GDM1 (cell line): ENCODE results near the gene EXOC6B.

ENCODE experiments used
- DNase-seq: peaks from one replicate; lab custom pipeline; 2025; lab: John Stamatoyannopoulos, UW

EXOC6B gene

DNA sequence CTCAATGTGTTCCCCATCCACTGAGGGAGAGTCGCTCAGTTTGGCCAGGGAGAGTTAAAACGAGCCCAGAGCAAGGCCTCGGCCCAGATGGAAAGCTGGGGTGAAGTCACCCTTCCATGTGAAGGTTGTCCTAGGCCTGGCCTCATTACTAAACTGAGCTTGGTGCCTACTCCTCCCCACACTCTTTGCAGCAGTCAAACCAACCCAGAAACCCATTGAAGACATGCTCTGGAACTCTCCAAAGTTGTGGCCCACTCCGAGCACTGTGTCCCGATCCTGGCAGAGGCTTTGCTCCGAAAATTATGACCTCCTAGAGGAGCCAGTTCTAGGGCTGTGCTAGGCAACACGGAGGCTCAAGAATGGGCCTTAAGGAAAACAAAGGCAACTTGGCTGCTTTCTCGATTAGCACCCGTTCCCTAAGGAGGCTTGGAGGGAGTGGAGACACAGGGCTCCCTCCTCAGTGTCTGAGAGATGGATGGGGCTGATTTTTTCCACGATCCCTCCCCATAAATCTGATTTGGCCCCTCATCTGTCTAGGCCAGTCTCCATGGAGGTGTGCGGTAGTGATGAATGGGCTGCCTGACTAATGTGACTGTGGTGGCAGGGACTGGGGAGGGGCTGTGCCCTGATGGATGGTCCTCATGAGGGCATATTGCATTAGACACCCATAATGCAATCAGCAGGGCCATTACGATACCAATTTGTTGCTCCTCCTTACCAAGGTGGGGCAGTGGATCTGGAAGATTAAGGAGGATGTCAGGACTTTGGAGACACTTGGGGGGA lies 666.4 kb downstream of the EXOC6B start:
- DNase-seq: no peak

DNA sequence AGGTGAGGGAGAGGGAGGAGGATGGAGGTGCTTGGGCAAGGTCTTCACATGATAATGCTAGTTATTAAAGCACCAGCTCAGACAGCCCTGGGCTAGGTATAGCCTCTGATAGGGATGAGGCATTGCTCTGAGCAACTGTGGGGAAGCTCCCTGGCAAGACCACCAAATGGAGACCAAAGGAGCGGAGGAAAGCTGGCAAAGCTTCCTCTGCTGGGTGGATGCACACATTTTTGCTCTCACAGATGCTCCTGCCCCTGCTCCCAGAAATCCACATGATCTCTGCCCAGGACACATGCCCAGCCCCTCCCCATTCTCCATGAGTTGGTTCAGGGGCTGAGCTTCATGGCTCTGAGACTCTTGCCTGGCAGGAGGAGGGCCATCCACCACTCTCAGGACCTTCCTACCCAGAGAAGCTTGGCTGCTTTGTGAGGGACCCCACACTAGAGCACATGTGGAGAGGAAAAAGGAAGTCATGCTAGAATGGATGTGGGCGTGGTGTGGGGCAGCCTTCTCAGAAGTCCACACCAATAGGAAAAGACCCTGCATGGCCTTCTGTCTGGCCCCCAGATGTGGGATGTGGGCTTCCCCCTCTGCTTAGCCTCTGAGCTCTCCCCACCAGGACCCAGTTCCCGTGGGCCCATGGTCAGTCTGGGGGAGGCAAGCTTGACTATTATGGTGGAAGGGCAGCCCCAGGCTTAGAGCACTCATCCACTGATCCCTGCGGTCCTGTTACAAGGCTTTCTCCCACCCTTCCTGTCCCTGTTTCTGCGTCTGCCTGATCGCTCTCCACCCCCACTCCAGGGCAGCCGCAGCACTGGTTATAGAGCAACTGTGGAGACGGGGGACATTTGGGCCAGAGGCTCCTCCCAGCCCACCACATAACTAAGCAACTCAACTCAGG lies 667.7 kb downstream of the EXOC6B start:
- DNase-seq: no peak

DNA sequence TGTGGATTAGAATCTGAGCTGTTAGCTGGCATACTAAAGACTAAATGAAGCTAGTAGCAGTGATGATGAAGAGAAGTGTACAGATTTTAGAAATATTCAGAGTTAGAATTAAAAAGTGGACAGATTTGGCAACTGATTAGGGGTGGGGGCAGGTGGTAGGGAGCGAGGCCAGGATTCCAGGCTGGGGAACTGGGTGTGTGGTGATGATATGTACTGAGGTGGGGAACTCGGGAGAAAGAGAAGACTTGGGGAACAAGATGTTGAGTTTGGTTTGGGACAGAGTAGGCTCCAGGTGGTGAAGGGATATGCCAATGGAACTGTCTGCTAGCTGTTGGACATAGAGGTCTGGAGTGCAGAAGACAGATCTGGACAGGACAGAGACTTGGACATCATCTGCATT lies 669.0 kb downstream of the EXOC6B start:
- no peak for DNase-seq

DNA sequence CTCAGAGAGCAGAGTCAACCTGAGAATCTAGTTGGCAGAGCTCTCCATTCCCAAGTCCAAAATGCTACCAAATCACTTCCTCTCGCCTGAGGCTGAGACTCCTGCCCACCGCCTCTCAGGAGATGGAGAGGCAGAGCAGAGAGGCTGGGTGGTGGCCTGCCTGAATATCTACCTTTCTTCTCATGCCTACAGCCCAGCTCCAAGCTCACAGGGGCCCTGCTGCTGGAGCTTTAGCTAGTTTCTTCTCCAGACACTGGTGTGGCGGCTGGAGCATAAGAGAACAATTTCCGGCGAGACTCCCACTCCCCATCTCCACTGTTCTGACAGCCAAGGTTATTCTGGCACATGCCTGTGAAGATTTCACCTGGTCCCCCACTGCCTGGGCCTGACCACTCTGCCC lies 670.1 kb downstream of the EXOC6B start:
- no peak for DNase-seq

DNA sequence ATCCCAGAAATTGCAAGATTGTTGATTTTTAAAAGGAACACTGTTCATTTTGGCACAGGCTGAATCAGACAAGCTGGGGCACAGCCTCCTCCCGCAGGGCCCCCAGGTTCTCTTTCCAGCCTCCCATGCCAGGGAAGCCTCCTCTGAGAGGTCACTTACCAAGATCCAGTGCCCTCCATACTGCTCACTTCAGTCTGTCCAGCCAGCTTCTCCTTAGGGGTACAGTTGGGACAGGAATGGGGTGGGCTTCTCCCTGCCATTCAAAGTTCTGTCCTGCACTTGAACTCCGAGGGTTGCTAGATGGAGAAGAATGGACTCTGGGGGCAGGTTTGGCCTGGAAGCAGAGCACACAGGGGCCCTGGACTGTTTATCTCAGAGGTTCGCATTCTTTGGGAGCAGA lies 670.7 kb downstream of the EXOC6B start:
- no peak for DNase-seq

DNA sequence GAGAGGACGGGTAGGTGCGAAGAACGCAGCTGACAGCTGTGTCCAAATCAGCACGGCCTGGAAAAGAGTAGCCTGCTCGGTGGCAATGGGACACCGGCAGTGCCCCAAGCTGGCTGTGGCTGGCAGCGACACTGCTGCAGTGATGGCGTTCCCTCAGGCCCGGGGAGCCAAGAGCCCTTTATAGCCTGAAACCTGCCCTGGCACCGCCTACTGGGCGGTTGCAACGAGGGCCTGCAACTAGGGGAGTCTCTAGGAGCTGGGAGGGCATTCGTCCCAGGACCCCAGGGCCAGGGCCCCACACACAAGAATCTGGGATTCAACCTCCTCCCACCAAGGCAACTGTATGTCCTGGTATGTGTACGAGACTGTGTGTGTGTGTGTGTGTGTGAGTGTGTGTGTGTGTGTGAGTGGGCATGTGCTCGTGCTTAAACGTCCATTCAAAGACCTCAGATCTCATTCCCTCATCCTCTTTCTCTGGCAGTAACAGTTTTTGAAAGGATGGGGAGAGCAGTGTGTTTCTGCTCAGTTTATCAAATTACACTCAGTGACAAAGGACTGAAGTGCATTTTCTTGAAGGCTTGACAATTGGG lies 671.4 kb downstream of the EXOC6B start:
- DNase-seq: no peak

DNA sequence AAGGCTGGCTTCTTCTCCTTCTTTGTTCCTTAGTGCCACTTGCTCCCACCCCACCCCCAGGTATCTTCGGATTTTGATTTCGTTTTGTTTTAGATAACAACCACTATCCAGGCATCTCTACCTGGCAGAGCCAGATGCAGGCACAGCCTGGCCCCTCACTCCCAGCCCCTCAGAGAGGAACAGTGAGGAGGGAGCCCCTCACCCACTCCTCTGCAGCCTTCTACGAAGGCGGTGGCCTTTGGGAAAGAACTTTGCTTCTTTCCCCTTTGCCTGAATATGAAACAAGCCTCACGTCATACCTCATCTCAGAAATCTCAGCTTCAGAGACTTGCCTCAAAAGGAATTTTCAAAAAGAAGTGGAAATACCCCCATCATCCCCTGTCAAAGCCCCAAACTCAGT lies 671.9 kb downstream of the EXOC6B start:
- no peak for DNase-seq

DNA sequence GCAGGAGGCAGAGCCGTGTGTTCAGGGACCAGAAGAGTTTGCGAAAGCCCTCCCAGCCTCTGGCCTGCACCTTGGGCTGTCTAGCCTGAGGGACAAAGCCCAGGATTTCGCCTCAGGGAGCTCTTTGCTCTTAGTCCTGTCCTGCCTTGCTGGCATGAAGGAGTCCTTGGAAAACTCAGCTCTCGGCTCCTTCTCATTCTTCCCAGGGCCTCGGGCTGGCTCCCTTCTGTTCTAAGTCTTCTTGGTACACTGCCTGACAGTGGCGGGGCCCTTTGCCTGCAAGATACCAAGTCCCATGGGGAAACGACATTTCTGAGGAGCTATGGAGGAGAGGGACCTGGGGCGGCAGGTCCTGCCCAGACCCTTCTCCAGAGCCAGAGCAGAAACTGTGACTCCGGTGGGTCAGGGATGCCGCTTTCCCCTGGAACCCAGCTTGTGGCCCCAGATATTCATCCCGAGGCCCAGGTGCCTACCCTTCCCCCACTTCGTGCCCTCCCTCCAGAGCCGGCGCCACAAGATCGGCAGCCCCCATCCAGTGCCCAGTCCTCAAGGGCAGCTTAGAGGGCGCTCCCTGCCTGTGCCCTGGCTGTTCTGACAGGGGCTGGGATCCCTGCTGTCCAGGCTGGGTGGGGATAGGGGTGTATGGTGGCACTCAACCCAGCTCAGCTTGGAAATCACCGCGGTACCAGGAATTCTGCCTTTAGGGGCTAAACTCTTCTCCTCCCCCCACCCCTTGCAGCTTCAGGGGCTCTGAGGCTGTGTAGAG lies 672.6 kb downstream of the EXOC6B start:
- DNase-seq: no peak

DNA sequence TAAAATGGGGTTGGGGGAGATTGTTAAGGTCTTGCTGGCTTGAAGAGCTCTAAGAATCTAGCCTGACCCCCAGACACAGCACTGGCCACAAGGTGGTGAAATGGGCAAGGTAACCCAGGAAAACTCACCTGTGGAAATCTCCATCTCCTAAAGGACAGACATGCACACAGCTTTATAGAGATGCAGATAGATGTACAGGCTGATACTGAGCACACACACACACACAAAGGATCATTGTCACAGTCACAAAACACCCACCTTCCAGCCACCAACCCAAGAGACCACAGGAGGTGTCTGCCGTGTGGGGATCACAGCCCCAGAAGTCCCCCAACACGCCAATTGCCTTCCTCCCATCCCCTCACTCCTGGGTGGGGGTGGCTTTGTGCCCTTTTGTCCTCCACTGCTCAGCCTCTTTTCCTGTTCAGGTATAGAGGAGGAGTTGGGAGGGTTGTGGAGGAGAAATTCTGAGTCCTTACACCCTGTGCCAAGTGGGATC lies 674.9 kb downstream of the EXOC6B start:
- DNase-seq: no peak

DNA sequence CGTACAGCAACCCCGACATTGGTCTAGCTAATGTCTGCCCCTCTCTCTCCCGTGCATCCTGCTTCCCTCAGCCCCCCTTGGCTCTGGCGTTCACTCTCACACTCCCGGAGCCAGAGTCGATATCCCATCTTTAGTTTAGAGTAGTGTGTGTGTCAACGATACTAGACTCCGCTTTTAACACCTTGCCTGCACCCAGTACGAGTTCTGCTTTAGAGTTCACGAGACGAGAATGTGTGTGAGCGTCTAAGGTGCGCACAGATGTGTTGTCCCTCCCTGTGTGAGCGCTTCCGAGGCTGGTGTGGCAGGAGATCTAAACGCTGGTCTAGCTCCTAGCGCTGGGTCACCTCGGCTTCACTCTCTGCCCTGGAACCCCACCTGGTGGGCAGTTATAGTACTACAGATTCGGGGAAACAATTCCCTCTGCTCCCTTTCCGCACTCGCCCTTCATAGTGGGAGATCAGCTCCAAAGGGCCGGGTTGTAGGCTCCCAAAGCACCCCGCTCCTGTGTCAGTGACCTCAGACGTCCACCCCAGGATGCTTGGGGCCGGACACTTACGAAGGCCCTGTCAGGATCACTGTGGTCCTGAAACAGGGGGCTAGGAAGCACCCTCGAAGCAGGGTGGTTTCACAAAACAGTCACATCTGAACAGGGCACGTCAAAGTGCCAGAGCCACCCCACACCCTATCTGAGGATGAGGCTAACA lies 675.5 kb downstream of the EXOC6B start:
- peak; percentile 20 for DNase-seq

DNA sequence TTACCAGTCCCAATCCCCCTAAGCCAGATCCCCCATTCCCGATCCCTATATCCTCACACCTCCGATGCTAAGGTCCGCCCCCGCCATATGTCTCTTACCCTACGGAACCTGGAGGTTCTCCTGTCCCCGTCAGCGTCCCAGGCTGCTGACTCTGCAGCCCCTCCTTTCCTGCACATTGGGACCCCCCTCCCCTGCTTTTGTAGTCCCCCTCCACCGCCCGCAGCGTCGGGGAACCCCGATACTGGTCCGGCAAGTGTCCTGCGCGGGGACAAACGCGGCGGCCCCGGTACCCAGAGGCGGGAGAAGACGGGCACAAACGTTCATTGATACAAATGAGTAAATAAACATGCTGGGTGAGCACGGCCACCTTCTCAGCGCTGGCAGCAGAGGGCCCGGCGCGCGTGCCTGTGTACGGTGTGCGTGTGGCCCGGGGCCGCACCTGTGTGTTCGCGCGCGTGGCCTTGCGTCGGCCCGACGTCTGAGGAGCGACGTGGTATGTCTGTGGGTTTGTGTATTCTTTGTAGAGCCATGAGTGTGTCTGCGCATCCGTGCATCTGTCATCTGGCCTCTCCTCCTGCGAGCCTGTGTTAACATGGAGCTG lies 676.2 kb downstream of the EXOC6B start:
- DNase-seq: no peak

DNA sequence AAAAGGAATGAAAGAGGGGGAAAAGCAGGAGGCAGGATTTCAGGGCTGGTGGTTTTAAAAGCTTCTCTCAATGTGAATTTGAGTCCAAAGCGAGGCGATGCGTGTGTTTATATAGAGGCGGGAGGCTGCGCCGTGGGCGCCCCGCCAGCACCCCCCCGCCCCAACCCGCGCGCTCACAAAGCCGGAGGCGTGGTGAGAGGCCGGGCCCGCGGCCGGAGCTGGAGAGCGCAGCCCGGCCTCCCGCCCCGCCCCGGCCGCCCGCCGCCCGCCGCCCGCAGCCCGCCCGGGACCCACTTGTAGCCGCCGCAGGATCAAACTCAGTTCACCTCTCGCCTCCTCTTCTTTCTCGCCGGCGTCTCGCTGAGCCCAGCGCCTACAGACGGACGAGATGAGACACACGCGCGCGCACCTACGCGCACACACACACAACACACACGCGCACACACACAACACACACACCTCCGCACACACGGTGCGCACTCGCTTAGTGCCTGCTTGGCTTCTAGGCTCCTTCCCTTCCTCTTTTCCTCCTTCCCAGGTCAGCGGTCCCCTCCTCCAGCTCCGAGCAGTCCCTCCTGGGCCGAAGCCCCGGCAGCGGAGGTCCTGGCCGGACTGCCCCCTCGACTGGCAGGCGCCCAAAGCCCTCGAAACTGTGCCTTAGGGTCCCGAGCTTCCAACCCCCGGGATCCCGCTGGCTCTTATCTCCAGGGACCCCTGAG lies 676.8 kb downstream of the EXOC6B start:
- no peak for DNase-seq

DNA sequence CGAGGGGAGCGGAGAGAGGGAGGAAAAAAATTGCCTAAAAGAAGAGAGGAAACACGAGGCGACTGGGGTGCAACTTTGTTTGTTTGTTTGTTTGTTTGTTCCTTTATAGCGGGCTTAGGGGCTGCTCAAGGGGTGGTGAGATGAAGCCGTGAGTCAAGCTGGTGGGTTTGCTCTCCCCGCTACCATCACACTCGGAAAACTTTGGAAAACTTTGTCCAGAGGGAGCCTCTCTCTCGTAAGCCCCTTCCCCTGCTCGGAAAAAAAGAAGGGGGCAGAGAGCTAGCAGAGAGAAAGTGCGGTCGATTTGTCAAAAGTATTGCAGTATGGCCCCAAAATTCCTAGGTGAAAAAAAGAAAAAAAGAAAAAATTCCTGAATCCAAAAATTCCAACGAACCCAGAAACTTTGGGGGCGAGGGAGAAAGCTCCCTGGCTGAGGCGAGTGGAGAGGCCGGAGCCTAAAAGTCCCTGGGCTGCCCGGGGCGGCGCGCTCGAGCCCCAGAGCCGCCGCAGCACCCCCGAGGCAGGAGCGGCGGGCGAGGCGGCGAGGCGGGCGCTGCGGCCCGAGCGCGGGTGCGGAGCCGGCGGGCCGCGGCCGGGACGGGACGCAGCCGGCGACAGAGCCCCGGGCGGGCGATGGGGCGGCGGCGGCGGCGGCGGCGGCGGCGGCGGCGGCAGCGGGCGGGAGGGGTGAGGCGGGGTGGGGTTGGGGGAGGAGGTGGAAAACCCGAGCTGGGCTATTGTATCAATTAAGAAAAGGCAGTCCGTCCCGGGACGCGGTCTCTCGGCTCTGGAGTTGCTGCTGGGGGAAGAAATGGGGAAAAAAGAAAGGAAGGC lies 677.6 kb downstream of the EXOC6B start:
- no peak for DNase-seq

DNA sequence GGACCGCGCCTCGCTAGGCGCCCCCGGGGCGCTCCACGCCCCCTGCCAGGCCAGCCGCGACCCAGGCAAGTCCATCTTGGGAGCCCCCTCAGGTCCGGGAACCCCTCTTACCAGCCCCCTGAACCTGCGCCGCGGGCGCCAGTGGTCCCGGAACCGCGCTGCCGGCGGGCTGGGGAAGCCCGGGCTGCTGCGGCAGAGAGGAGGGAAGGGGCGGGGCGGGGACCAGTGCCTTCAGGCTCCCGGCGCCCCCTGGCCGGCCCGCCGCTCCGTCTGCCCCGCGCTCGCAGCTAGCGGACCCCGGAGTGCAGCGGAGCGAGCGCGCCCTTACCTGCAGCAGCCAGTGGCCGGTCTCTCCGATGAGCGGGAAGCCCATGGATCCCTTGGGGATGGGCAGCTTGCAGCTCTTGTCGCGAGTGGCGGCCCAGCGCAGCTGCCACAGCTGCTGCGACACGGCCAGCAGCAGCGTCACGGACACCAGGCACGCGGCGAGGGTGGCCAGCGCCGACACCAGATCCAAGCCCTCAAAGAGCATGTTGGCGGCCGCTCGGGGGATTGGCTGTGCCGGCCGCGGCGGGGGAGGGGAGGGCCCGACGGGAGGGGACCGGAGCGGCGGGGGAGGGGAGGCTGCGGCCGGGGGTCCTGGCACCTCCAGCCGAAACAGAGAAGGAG lies 678.4 kb downstream of the EXOC6B start, which contains the start of gene CYP26B1:
Gene CYP26B1, minus strand, starts transcription at position 560 of the 669 bp plus-strand sequence. Its CDS starts 28 bp downstream, at position 532.
- no peak for DNase-seq

DNA sequence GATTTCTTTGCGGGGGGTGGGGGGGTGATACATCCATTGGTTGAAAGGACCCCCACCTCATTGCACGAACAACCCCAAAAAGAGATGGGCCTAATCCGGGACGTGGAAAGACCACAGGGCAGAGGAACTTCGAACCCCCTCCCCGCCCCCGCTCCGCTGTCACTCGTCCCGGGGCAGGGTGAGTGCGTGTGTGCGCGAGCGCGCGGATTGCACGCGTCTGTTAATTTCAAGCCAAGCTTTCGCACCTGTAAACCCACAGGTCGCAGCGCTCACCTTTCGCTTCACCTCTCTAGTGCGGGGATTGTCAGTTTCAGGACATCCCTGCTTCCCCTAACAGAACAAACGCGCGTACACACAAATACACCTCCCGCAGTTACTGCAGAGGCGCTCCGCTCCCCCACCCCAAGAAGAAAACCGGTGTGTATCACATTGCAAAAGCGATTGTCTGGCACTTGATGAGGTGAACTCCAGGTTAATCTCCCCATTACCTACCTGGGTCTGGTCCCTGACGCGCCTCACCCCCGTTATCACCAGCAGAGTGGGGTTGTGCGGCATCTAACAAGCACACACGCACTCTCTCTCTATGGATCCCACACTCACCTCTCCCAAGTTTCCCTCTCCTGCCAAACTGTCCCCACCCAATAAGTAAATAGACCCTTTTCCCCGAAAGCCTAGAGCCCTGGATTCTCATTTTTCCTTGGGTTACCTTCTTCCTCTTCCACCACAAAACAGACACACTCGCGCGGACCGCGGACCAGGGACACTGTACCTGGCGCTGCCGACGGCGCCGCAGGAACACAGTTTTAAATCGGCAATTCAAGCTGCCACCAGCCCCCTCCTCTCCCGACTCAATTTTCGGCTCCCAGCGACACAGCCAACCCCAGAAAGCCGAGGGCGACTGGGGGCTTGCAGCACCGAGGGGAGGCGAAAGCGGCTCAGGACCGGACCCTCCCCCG lies 679.2 kb downstream of the EXOC6B start:
- DNase-seq: no peak

DNA sequence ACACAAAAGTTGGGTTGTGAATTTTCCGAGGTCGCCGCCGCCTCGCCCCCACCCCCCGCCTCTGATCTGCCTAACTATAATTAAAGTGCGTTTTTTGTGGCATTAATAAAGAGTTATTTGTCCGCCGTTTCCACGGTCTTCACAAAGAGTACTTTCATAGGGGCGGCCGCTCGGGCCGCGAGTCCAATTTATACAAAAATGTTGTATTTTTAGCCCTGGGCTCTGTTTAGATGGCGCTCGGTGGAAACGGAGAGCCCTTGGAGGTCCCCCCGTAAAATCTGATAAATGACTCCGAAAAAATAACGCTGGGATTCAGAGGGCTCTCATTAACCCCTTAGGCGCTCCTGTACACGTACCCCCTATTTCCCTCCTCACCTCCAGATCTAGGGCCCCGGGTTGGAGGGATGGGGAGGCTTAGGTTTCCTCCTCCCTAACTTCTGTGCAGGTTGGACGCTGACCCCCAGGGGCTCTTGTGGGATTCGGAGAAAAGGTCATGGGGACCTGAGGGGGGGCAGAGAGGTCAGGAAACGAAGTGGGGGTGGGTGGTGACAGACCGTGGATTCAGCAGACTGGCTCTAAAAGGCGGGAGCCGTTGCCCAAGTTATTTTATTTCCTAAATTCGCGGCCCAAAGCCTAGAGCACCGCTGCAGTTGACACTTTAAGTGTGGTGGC lies 680.0 kb downstream of the EXOC6B start:
- no peak for DNase-seq

DNA sequence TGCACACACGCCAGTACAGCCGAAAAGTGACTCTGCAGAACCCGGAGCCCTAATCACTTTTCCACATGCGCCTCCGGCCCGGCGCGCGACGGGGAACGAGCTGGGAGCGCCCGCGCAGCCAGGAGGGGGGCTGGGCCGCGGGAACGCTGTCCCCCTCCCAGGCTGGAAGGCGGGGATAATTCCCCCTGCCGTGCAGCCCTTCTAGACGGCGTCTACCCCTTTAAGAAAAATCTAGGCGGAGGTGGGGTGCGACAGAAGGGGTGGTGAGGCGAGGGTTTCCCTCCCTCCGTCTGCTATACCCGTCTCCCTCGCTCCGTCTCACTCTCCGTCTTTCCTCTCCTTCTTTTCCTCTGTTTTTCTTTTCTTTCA lies 680.6 kb downstream of the EXOC6B start:
- DNase-seq: no peak
